K562 (cell line): ENCODE results near the gene RFESD. TPM values are rescaled to one million over a fixed set of nuclear protein-coding genes. Genes with fewer than 3 reads are reported as not detected.

Experiments used
- CBFA2T2 ChIP-seq: fragments of 450-650 bp; conservative IDR thresholded peaks from 2 replicates; pipeline ENCODE4 v1.6.1; 2017; ENCODE audit warnings: mild to moderate bottlenecking
- CEBPG ChIP-seq, 3 experiments: fragments of 200-800 bp in 1 of 3; sonication (Bioruptor generic) in 1 of 3; sonication (generic) in 1 of 3; formaldehyde crosslinking in 1 of 3; IDR thresholded peaks in 2 of 3; conservative IDR thresholded peaks in 1 of 3; 2 replicates each; pipeline versions ENCODE4 v1.6.1 to v1.8.0; 2016 to 2022; ENCODE audit warnings: missing compliant biosample characterization in 2 of 3, missing genetic modification characterization in 2 of 3, mild to moderate bottlenecking in 1 of 3, missing genetic modification reagents in 1 of 3
- EP400 ChIP-seq: fragments of 450-650 bp; IDR thresholded peaks from 2 replicates; pipeline ENCODE4 v1.6.1; 2017; ENCODE audit warnings: antibody characterized with exemption, mild to moderate bottlenecking, moderate library complexity
- FOSL1 ChIP-seq: fragments of 200-800 bp; sonication (Bioruptor generic); conservative IDR thresholded peaks from 2 replicates; pipeline ENCODE4 v1.6.1; 2016; ENCODE audit warnings: missing genetic modification characterization, missing compliant biosample characterization
- NCOR1 ChIP-seq: fragments of 450-650 bp; IDR thresholded peaks from 2 replicates; pipeline ENCODE4 v1.6.1; 2016; ENCODE audit warnings: mild to moderate bottlenecking, moderate library complexity
- SMC3 ChIP-seq: conservative IDR thresholded peaks from 2 replicates; pipeline ENCODE4 v1.6.1; 2011; ENCODE audit warnings: low read depth, low read length, improper control_type of control experiment; ENCODE audit not compliant: insufficient read depth
- SUPT5H ChIP-seq: fragments of 450-650 bp; IDR thresholded peaks from 2 replicates; pipeline ENCODE4 v1.6.1; 2016
- ZNF764 ChIP-seq: fragments of 250-450 bp; sonication (Bioruptor Pico); IDR thresholded peaks from 2 replicates; pipeline ENCODE4 v1.4.0; 2020; ENCODE audit warnings: low read depth, mild to moderate bottlenecking, moderate library complexity
- polyA plus RNA-seq, 8 experiments: library from polyadenylated mRNA; depleted of rRNA in 4 of 8; stranded (reverse) in 5 of 8; unstranded in 3 of 8; fragments of >200 nt; fragmentation: Nextera tagmentation in 2 of 8; fragmentation: Illumina TruSeq in 1 of 8; extraction: Ambion mirVana in 2 of 8; extraction: Trizol in 1 of 8; gene quantifications; 2 replicates each; pipeline versions ENCODE4 v1.2.1 to v1.2.3, GENCODE V29; 2011 to 2014; ENCODE audit warnings: inconsistent platforms in 1 of 8, missing spikeins in 1 of 8
- total RNA-seq, 7 experiments: library from RNA; depleted of rRNA in 6 of 7; stranded (reverse); fragments of >200 nt in 6 of 7; fragmentation: Illumina TruSeq in 2 of 7; extraction: Trizol in 2 of 7; gene quantifications; 2 replicates each; pipeline versions ENCODE4 v1.2.1 to v1.2.3, GENCODE V29; 2011 to 2021; ENCODE audit warnings: low replicate concordance in 1 of 7
- TF ChIP-seq, protein P1 (sequence below), 2 experiments: fragments of 450-650 bp; formaldehyde crosslinking in 1 of 2; IDR thresholded peaks; 2 replicates each; pipeline versions ENCODE4 v1.4.0 to v1.6.1; 2014 to 2020; ENCODE audit warnings: mild to moderate bottlenecking in 2 of 2, borderline replicate concordance in 1 of 2, low read depth in 1 of 2
- TF ChIP-seq, protein P2 (sequence below): sonication (generic); formaldehyde crosslinking; IDR thresholded peaks from 2 replicates; pipeline ENCODE4 v1.8.1; 2023; ENCODE audit warnings: mild to moderate bottlenecking, missing genetic modification reagents, moderate library complexity
- TF ChIP-seq, protein P3 (sequence below): IDR thresholded peaks from 2 replicates; pipeline ENCODE4 v1.6.1; 2012; ENCODE audit warnings: low read depth, low read length, improper control_type of control experiment, borderline replicate concordance
- TF ChIP-seq, protein P4 (sequence below): sonication (generic); IDR thresholded peaks from 2 replicates; pipeline ENCODE4 v1.6.1; 2016

The RFESD gene
- total and polyA plus RNA-seq, 9 of the 15 experiments (the other 6 are each of a cell fraction or from before 2014, with no cell fraction given) = 62.3 to 600 (median 140) TPM

DNA sequence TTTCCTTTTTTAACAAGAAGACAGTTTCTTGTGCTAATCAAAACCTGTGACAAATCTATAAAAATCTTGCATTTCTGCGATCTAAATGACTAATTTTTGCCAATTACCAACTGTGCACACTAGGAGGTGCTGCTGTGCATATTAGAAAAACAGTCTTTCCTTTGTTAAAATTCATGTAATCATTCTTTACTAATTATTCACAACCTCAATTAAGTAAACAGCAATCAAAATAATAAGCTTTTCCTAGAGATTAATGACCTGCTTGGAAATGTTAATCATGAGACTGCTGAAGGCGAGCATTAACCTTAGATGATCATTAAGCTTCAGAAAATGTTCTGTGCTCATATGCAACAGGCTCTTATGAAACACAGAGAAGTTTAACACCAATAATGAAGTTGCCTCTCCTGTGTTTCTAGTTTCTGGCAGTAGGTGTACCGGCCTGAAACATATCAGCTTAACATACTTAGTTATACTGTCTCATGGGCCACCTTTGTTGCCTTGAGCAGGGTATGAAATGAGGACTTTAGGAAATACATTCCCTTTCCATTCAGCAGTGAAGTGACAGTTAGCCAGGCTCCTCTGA is 17.7 kb downstream of the RFESD start (continued):
- TF ChIP-seq, protein P1, sequence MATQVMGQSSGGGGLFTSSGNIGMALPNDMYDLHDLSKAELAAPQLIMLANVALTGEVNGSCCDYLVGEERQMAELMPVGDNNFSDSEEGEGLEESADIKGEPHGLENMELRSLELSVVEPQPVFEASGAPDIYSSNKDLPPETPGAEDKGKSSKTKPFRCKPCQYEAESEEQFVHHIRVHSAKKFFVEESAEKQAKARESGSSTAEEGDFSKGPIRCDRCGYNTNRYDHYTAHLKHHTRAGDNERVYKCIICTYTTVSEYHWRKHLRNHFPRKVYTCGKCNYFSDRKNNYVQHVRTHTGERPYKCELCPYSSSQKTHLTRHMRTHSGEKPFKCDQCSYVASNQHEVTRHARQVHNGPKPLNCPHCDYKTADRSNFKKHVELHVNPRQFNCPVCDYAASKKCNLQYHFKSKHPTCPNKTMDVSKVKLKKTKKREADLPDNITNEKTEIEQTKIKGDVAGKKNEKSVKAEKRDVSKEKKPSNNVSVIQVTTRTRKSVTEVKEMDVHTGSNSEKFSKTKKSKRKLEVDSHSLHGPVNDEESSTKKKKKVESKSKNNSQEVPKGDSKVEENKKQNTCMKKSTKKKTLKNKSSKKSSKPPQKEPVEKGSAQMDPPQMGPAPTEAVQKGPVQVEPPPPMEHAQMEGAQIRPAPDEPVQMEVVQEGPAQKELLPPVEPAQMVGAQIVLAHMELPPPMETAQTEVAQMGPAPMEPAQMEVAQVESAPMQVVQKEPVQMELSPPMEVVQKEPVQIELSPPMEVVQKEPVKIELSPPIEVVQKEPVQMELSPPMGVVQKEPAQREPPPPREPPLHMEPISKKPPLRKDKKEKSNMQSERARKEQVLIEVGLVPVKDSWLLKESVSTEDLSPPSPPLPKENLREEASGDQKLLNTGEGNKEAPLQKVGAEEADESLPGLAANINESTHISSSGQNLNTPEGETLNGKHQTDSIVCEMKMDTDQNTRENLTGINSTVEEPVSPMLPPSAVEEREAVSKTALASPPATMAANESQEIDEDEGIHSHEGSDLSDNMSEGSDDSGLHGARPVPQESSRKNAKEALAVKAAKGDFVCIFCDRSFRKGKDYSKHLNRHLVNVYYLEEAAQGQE (IDR thresholded peaks at IDR 0.05; ENCODE audit: borderline replicate concordance) = peak; percentile 78; the same call in 1 of the 2 replicates
- TF ChIP-seq, protein P1 (CRISPR knock-in tag; IDR thresholded peaks at IDR 0.05; ENCODE audit: low read depth) = no peak
- TF ChIP-seq, protein P2, sequence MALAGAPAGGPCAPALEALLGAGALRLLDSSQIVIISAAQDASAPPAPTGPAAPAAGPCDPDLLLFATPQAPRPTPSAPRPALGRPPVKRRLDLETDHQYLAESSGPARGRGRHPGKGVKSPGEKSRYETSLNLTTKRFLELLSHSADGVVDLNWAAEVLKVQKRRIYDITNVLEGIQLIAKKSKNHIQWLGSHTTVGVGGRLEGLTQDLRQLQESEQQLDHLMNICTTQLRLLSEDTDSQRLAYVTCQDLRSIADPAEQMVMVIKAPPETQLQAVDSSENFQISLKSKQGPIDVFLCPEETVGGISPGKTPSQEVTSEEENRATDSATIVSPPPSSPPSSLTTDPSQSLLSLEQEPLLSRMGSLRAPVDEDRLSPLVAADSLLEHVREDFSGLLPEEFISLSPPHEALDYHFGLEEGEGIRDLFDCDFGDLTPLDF (CRISPR knock-in tag) = no peak
- TF ChIP-seq ZNF764 (CRISPR knock-in tag) (0 out of 2 replicates have a peak, but pooled peaks have one; percentile 14), SUPT5H (0 out of 2 replicates have a peak, but pooled peaks have one; percentile 8), SMC3 (0 out of 2 replicates have a peak, but pooled peaks have one; percentile 35), CEBPG (CRISPR knock-in tag; IDR thresholded peaks at IDR 0.05) (no peak), CEBPG (tag; conservative IDR thresholded peaks at IDR 0.05 in 1 of 2, IDR thresholded peaks at IDR 0.05 in 1 of 2) (no peak), NCOR1 (0 out of 2 replicates have a peak, but pooled peaks have one; percentile 17), FOSL1 (peak; percentile 60), CBFA2T2 (no peak), EP400 (peak; percentile 32; the same call in 1 of the 2 replicates)
- TF ChIP-seq, protein P3, sequence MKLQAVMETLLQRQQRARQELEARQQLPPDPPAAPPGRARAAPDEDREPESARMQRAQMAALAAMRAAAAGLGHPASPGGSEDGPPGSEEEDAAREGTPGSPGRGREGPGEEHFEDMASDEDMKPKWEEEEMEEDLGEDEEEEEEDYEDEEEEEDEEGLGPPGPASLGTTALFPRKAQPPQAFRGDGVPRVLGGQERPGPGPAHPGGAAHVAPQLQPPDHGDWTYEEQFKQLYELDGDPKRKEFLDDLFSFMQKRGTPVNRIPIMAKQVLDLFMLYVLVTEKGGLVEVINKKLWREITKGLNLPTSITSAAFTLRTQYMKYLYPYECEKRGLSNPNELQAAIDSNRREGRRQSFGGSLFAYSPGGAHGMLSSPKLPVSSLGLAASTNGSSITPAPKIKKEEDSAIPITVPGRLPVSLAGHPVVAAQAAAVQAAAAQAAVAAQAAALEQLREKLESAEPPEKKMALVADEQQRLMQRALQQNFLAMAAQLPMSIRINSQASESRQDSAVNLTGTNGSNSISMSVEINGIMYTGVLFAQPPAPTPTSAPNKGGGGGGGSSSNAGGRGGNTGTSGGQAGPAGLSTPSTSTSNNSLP = peak; percentile 94
- TF ChIP-seq, protein P4, sequence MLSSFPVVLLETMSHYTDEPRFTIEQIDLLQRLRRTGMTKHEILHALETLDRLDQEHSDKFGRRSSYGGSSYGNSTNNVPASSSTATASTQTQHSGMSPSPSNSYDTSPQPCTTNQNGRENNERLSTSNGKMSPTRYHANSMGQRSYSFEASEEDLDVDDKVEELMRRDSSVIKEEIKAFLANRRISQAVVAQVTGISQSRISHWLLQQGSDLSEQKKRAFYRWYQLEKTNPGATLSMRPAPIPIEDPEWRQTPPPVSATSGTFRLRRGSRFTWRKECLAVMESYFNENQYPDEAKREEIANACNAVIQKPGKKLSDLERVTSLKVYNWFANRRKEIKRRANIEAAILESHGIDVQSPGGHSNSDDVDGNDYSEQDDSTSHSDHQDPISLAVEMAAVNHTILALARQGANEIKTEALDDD = 0 out of 2 replicates have a peak, but pooled peaks have one; percentile 29
